HepG2 (cell line): ENCODE measurements around the gene HERPUD2. TPM values are rescaled to one million over a fixed set of nuclear protein-coding genes. Genes with fewer than 3 reads are reported as not detected.

Experiments
- CHD2 ChIP-seq: IDR thresholded peaks from 2 replicates; pipeline ENCODE4 v1.6.1; 2011; ENCODE audit warnings: low read depth, low read length, improper control_type of control experiment
- CREB1 ChIP-seq, 2 experiments: fragments of 450-650 bp in 1 of 2; IDR thresholded peaks; 2 replicates each; pipeline ENCODE4 v1.6.1; 2016 to 2017; ENCODE audit warnings: control low read depth in 1 of 2, mild to moderate bottlenecking in 1 of 2, missing compliant biosample characterization in 1 of 2, missing genetic modification characterization in 1 of 2
- DBP ChIP-seq: sonication (generic); formaldehyde crosslinking; IDR thresholded peaks from 2 replicates; pipeline ENCODE4 v1.4.0; 2020; ENCODE audit warnings: missing genetic modification reagents; ENCODE audit errors: not compliant biosample characterization
- DNMT1 ChIP-seq: sonication (generic); formaldehyde crosslinking; IDR thresholded peaks from 2 replicates; pipeline ENCODE4 v1.5.1; 2020; ENCODE audit warnings: mild to moderate bottlenecking, missing genetic modification reagents
- DRAP1 ChIP-seq: IDR thresholded peaks from 2 replicates; pipeline ENCODE4 v1.6.1; 2016; ENCODE audit warnings: missing genetic modification reagents, missing compliant biosample characterization
- GABPB1 ChIP-seq: IDR thresholded peaks from 2 replicates; pipeline ENCODE4 v1.6.1; 2016; ENCODE audit warnings: mild to moderate bottlenecking, missing genetic modification reagents, moderate library complexity, missing compliant biosample characterization
- HMG20A ChIP-seq: IDR thresholded peaks from 2 replicates; pipeline ENCODE4 v1.6.1; 2016; ENCODE audit warnings: borderline replicate concordance
- HNF4G ChIP-seq, 2 experiments: sonication (generic) in 1 of 2; formaldehyde crosslinking in 1 of 2; IDR thresholded peaks; 2 replicates each; pipeline versions ENCODE4 v1.4.0 to v1.6.1; 2011 to 2020; ENCODE audit warnings: borderline replicate concordance in 2 of 2, low read depth in 2 of 2, mild to moderate bottlenecking in 2 of 2, low read length in 1 of 2, missing genetic modification reagents in 1 of 2, moderate library complexity in 1 of 2
- IKZF1 ChIP-seq: fragments of 450-650 bp; IDR thresholded peaks from 2 replicates; pipeline ENCODE4 v1.7.1; 2016
- NR2F2 ChIP-seq: IDR thresholded peaks from 2 replicates; pipeline ENCODE4 v1.6.1; 2012; ENCODE audit warnings: low read depth, inconsistent platforms, borderline replicate concordance
- RCOR2 ChIP-seq: IDR thresholded peaks from 2 replicates; pipeline ENCODE4 v1.6.1; 2016; ENCODE audit warnings: missing biosample characterization, missing genetic modification reagents
- RXRB ChIP-seq: IDR thresholded peaks from 2 replicates; pipeline ENCODE4 v1.6.1; 2016; ENCODE audit warnings: borderline replicate concordance, missing genetic modification reagents, missing compliant biosample characterization
- SMAD9 ChIP-seq: sonication (generic); formaldehyde crosslinking; IDR thresholded peaks from 2 replicates; pipeline ENCODE4 v1.5.1; 2020; ENCODE audit warnings: mild to moderate bottlenecking, missing genetic modification reagents
- SMARCE1 ChIP-seq: fragments of 450-650 bp; IDR thresholded peaks from 2 replicates; pipeline ENCODE4 v1.6.1; 2017; ENCODE audit warnings: borderline replicate concordance
- ZNF207 ChIP-seq: fragments of 450-650 bp; IDR thresholded peaks from 2 replicates; pipeline ENCODE4 v1.6.1; 2016; ENCODE audit warnings: antibody characterized with exemption, borderline replicate concordance
- ZNF264 ChIP-seq: sonication (generic); formaldehyde crosslinking; IDR thresholded peaks from 2 replicates; pipeline ENCODE4 v1.4.0; 2020; ENCODE audit warnings: missing genetic modification reagents
- ZNF512 ChIP-seq: sonication (generic); formaldehyde crosslinking; IDR thresholded peaks from 2 replicates; pipeline ENCODE4 v1.4.0; 2020; ENCODE audit warnings: mild to moderate bottlenecking, missing genetic modification reagents
- ZNF562 ChIP-seq: sonication (generic); formaldehyde crosslinking; IDR thresholded peaks from 2 replicates; pipeline ENCODE4 v1.8.0; 2022; ENCODE audit warnings: missing genetic modification reagents, borderline replicate concordance
- ZNF563 ChIP-seq: sonication (generic); formaldehyde crosslinking; IDR thresholded peaks from 2 replicates; pipeline ENCODE4 v1.8.0; 2022; ENCODE audit warnings: mild to moderate bottlenecking, moderate library complexity, missing genetic modification reagents
- ZNF572 ChIP-seq: sonication (generic); formaldehyde crosslinking; IDR thresholded peaks from 2 replicates; pipeline ENCODE4 v1.5.1; 2020; ENCODE audit warnings: mild to moderate bottlenecking, missing genetic modification reagents
- ZNF597 ChIP-seq: sonication (generic); formaldehyde crosslinking; IDR thresholded peaks from 2 replicates; pipeline ENCODE4 v1.5.0; 2020; ENCODE audit warnings: missing genetic modification reagents
- ZNF639 ChIP-seq: conservative IDR thresholded peaks from 2 replicates; pipeline ENCODE4 v1.6.1; 2018; ENCODE audit warnings: missing genetic modification reagents
- ZNF670 ChIP-seq: sonication (generic); formaldehyde crosslinking; IDR thresholded peaks from 2 replicates; pipeline ENCODE4 v1.8.0; 2022; ENCODE audit warnings: mild to moderate bottlenecking, missing genetic modification reagents, borderline replicate concordance
- ZNF674 ChIP-seq: sonication (generic); formaldehyde crosslinking; IDR thresholded peaks from 2 replicates; pipeline ENCODE4 v1.5.0; 2020; ENCODE audit warnings: low read depth, mild to moderate bottlenecking, missing genetic modification reagents
- ZNF772 ChIP-seq: sonication (generic); formaldehyde crosslinking; IDR thresholded peaks from 2 replicates; pipeline ENCODE4 v1.5.0; 2020; ENCODE audit warnings: mild to moderate bottlenecking, missing genetic modification reagents
- ZNF782 ChIP-seq: sonication (generic); formaldehyde crosslinking; IDR thresholded peaks from 2 replicates; pipeline ENCODE4 v1.4.0; 2020; ENCODE audit warnings: missing genetic modification reagents, mild to moderate bottlenecking, borderline replicate concordance
- polyA plus RNA-seq, 8 experiments: library from polyadenylated mRNA; depleted of rRNA in 3 of 8; stranded (reverse) in 7 of 8; unstranded in 1 of 8; fragments of >200 nt; fragmentation: Illumina TruSeq in 4 of 8; extraction: Trizol in 4 of 8; gene quantifications; 2 replicates each; pipeline versions ENCODE4 v1.2.1 to v1.2.3, GENCODE V29; 2011 to 2016; ENCODE audit warnings: low read depth in 4 of 8, missing spikeins in 1 of 8, mixed read lengths in 1 of 8; ENCODE audit not compliant: insufficient read depth in 1 of 8
- total RNA-seq, 5 experiments: library from RNA; depleted of rRNA; stranded (reverse); fragments of >200 nt; fragmentation: Illumina TruSeq; extraction: Trizol; gene quantifications; 2 replicates each; pipeline ENCODE4 v1.2.3, GENCODE V29; 2016; ENCODE audit warnings: low read depth in 1 of 5

The HERPUD2 gene
- total and polyA plus RNA-seq, 2 of the 13 experiments (the other 11 are each of a cell fraction or from before 2014, with no cell fraction given), result 10.7 to 38.6 TPM

GRCh38 chr7:35694784-35695472 lies at the start of gene HERPUD2 (continued):
- TF ChIP-seq SMARCE1 (no peak), ZNF563 (CRISPR knock-in tag) (peak; percentile 93), HMG20A (no peak), DRAP1 (peak; percentile 94), SMAD9 (CRISPR knock-in tag) (0 out of 2 replicates have a peak, but pooled peaks have one; percentile 31), IKZF1 (no peak), ZNF207 (no peak), ZNF562 (no peak), ZNF572 (CRISPR knock-in tag) (no peak), ZNF670 (CRISPR knock-in tag) (peak; percentile 94), ZNF674 (no peak), CHD2 (peak; percentile 95), ZNF639 (CRISPR knock-in tag) (no peak; the same call in 1 of the 2 replicates), DNMT1 (CRISPR knock-in tag) (peak; percentile 77; the same call in 1 of the 2 replicates), DBP (no peak), ZNF597 (CRISPR knock-in tag) (no peak), HNF4G (IDR thresholded peaks at IDR 0.05; ENCODE audit: borderline replicate concordance, low read depth, low read length) (no peak), HNF4G (CRISPR knock-in tag; IDR thresholded peaks at IDR 0.05; ENCODE audit: borderline replicate concordance, low read depth) (no peak), NR2F2 (no peak), ZNF264 (CRISPR knock-in tag) (peak; percentile 61; the same call in 1 of the 2 replicates), CREB1 (IDR thresholded peaks at IDR 0.05) (peak; percentile 87), CREB1 (CRISPR knock-in tag; IDR thresholded peaks at IDR 0.05) (peak; percentile 91), GABPB1 (CRISPR knock-in tag) (peak; percentile 98), ZNF512 (CRISPR knock-in tag) (no peak), RCOR2 (CRISPR knock-in tag) (no peak), RXRB (CRISPR knock-in tag) (peak; percentile 24; the same call in 1 of the 2 replicates), ZNF782 (CRISPR knock-in tag) (peak; percentile 94), ZNF772 (CRISPR knock-in tag) (peak; percentile 89)
